ENCODE data around the gene EYA3. TPM values are rescaled to one million over a fixed set of nuclear protein-coding genes. Genes with fewer than 3 reads are reported as not detected.

Gene EYA3
- total RNA-seq, 1 experiment from 2014 or later: 32.7 TPM

GRCh38 chr1:28070725-28071593, 17.5 kb downstream of the EYA3 start:
- H3K23me2 ChIP-seq (ENCODE audit: insufficient read length, low read depth, low read length, poor library complexity, severe bottlenecking): no peaks in the 10 kb centered on the region
- H2BK20ac ChIP-seq (ENCODE audit: low read depth, low read length, poor library complexity, severe bottlenecking): no peak overlapping the region
- H3K4me2 ChIP-seq (ENCODE audit: insufficient read depth, insufficient read length, low read length): no peak overlapping the region
- H3K27ac Mint-ChIP-seq: no peak overlapping the region
- peaks cover 4% of the 10 kb centered on the region; the same call in 1 of the 2 replicates for H3K79me2 ChIP-seq (ENCODE audit: insufficient read depth, low read length)
- H3K4me1 ChIP-seq (ENCODE audit: insufficient read depth, low read length): no peaks in the 10 kb centered on the region
- H4K8ac ChIP-seq (replicated peaks; ENCODE audit: insufficient read length, low read depth, low read length): no peak overlapping the region
- H3K27me3 ChIP-seq (ENCODE audit: insufficient read depth, low read length): no peaks in the 10 kb centered on the region
- no peak for TF ChIP-seq CTCF (conservative IDR thresholded peaks at IDR 0.05)
- no peak overlapping the region for H3K9ac ChIP-seq (ENCODE audit: extremely low read depth, insufficient read length, low read length)
- H3K9me3 Mint-ChIP-seq: no peaks in the 10 kb centered on the region
- H2BK15ac ChIP-seq (ENCODE audit: low read depth, low read length): no peak overlapping the region
- no peaks in the 10 kb centered on the region for H4K20me1 ChIP-seq (ENCODE audit: control insufficient read depth, insufficient read depth, insufficient read length)
- H3K14ac ChIP-seq (ENCODE audit: insufficient read depth, low read length): no peak overlapping the region
- H2AFZ ChIP-seq (ENCODE audit: low read length): no peak overlapping the region
- no peak overlapping the region for H2BK5ac ChIP-seq (ENCODE audit: insufficient read length, low read length)
- H4K91ac ChIP-seq (ENCODE audit: insufficient read length, low read depth, low read length): no peak overlapping the region
- no peaks in the 10 kb centered on the region; a peak in 1 of 7 replicates for H3K36me3 Mint-ChIP-seq (ENCODE audit: insufficient read depth in 1 of 3, low read depth in 3 of 3)
- H3K9me3 ChIP-seq (ENCODE audit: control insufficient read depth, low read depth, low read length): no peaks in the 10 kb centered on the region
- no peak overlapping the region for H2BK120ac ChIP-seq (ENCODE audit: low read depth, low read length, poor library complexity, severe bottlenecking)
- no peak overlapping the region for H3K23ac ChIP-seq (ENCODE audit: insufficient read length, low read depth, low read length)
- H3K18ac ChIP-seq (ENCODE audit: insufficient read length, low read depth, low read length): no peak overlapping the region
- H3K27ac ChIP-seq (ENCODE audit: insufficient read length, low read depth, low read length): no peak overlapping the region
- no peak for DNase-seq
- H3T11ph ChIP-seq (ENCODE audit: low read length): no peak overlapping the region
- H3K4me1 Mint-ChIP-seq: no peaks in the 10 kb centered on the region
- no peak overlapping the region for H3K4me3 Mint-ChIP-seq
- no CpG with 5 or more reads among the region's 11 CpGs for WGBS (ENCODE audit: extremely low coverage, insufficient read length, low lambda C conversion rate)
- H3K56ac ChIP-seq (ENCODE audit: insufficient read length, low read depth, low read length): no peak overlapping the region
- no peaks in the 10 kb centered on the region for H3K27me3 Mint-ChIP-seq (ENCODE audit: low read depth)
- H4K5ac ChIP-seq (ENCODE audit: insufficient read length, low read depth, low read length): no peak overlapping the region
- no peak overlapping the region for H3K4ac ChIP-seq (ENCODE audit: low read depth, low read length)
- no peak overlapping the region for H2BK12ac ChIP-seq (ENCODE audit: insufficient read length, low read depth, low read length)
- H2AK5ac ChIP-seq (ENCODE audit: insufficient read length, low read length): no peak overlapping the region
- peaks cover 5% of the 10 kb centered on the region for H3K79me1 ChIP-seq (ENCODE audit: insufficient read depth, low read depth, low read length, poor library complexity, severe bottlenecking)

Data from H9 (cell line).